GM12801 (cell line): ENCODE measurements around the gene PUSL1.

Experiments
- TF ChIP-seq, protein P1 (sequence below): IDR thresholded peaks from one replicate; pipeline ENCODE4 v1.5.1; 2011; ENCODE audit warnings: control low read depth; ENCODE audit not compliant: insufficient read length; ENCODE audit errors: extremely low read depth

The PUSL1 gene

DNA sequence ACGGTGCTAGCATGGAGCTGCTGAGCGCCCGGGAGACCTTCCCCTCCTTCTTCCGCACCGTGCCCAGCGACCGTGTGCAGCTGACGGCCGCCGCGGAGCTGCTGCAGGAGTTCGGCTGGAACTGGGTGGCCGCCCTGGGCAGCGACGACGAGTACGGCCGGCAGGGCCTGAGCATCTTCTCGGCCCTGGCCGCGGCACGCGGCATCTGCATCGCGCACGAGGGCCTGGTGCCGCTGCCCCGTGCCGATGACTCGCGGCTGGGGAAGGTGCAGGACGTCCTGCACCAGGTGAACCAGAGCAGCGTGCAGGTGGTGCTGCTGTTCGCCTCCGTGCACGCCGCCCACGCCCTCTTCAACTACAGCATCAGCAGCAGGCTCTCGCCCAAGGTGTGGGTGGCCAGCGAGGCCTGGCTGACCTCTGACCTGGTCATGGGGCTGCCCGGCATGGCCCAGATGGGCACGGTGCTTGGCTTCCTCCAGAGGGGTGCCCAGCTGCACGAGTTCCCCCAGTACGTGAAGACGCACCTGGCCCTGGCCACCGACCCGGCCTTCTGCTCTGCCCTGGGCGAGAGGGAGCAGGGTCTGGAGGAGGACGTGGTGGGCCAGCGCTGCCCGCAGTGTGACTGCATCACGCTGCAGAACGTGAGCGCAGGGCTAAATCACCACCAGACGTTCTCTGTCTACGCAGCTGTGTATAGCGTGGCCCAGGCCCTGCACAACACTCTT lies 23.8 kb downstream of the PUSL1 start:
- TF ChIP-seq, protein P1, sequence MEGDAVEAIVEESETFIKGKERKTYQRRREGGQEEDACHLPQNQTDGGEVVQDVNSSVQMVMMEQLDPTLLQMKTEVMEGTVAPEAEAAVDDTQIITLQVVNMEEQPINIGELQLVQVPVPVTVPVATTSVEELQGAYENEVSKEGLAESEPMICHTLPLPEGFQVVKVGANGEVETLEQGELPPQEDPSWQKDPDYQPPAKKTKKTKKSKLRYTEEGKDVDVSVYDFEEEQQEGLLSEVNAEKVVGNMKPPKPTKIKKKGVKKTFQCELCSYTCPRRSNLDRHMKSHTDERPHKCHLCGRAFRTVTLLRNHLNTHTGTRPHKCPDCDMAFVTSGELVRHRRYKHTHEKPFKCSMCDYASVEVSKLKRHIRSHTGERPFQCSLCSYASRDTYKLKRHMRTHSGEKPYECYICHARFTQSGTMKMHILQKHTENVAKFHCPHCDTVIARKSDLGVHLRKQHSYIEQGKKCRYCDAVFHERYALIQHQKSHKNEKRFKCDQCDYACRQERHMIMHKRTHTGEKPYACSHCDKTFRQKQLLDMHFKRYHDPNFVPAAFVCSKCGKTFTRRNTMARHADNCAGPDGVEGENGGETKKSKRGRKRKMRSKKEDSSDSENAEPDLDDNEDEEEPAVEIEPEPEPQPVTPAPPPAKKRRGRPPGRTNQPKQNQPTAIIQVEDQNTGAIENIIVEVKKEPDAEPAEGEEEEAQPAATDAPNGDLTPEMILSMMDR = no peak

DNA sequence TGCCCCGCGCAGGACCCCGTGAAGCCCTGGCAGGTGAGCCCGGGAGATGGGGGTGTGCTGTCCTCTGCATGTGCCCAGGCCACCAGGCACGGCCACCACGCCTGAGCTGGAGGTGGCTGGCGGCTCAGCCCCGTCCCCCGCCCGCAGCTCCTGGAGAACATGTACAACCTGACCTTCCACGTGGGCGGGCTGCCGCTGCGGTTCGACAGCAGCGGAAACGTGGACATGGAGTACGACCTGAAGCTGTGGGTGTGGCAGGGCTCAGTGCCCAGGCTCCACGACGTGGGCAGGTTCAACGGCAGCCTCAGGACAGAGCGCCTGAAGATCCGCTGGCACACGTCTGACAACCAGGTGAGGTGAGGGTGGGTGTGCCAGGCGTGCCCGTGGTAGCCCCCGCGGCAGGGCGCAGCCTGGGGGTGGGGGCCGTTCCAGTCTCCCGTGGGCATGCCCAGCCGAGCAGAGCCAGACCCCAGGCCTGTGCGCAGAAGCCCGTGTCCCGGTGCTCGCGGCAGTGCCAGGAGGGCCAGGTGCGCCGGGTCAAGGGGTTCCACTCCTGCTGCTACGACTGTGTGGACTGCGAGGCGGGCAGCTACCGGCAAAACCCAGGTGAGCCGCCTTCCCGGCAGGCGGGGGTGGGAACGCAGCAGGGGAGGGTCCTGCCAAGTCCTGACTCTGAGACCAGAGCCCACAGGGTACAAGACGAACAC lies 24.5 kb downstream of the PUSL1 start:
- TF ChIP-seq, protein P1 = no peak

DNA sequence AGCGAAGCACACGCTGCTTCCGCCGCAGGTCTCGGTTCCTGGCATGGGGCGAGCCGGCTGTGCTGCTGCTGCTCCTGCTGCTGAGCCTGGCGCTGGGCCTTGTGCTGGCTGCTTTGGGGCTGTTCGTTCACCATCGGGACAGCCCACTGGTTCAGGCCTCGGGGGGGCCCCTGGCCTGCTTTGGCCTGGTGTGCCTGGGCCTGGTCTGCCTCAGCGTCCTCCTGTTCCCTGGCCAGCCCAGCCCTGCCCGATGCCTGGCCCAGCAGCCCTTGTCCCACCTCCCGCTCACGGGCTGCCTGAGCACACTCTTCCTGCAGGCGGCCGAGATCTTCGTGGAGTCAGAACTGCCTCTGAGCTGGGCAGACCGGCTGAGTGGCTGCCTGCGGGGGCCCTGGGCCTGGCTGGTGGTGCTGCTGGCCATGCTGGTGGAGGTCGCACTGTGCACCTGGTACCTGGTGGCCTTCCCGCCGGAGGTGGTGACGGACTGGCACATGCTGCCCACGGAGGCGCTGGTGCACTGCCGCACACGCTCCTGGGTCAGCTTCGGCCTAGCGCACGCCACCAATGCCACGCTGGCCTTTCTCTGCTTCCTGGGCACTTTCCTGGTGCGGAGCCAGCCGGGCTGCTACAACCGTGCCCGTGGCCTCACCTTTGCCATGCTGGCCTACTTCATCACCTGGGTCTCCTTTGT lies 25.3 kb downstream of the PUSL1 start:
- TF ChIP-seq, protein P1 = no peak

DNA sequence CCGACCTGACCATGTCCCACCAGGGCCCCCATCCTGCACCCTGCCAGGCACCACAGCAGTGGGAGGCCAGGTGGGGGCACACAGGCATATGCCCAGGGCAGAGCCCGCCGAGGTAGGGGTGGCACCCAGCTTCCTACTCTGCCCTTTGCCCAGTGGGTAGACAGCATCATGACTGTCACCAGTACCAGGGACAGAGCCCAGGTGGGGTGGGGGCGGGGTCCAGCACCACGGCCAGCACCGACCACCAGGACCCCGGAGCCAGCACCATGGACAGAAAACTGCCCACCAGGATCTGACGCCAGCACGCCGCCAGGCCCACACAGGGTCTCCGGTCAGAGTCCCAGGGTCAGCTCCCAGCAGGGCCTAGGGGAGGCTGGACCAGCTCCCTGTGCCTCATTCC lies 26.4 kb downstream of the PUSL1 start:
- TF ChIP-seq, protein P1 = no peak

DNA sequence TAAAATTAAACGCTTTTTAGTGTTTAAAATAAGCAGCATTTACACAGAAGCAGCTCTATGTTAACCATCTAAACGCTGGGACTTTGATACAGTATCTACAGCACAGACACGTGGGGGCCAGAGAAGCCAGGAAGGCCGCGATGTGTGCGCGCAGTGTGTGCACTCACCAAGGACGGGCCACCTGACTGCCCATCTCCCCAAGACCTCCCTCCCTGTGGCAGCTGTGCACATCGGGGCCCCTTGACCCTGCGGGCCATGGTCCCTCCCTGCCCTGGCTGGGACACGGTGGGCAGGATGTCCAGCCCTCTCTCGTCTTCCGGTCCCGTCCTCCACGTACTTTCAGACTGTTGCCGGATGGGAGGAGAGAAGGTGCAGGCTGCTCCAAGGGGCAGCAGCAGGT lies 26.9 kb downstream of the PUSL1 start:
- TF ChIP-seq, protein P1 = no peak

DNA sequence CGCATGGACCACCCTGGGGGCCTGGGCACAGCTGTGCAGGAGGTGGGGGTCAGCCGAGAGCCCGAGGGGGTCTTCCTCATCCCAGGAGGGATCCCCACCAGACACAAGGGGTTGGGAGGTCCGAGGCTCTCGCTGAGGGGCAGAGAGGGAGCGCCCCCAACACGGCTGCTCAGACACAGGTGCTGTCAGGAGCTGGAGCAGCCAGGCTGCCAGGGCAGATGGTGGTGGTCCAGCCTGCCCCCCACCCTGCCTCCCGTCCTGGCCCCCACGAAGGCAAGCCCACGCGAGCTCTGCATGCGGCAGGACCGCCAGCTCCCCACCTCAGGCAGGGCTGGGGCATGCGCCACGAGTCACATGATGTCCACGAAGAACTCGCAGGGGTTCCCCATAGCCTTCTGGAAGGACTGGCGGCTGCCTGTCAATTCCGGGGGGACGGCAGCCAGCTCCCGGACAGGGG lies 27.4 kb downstream of the PUSL1 start:
- TF ChIP-seq, protein P1 = no peak

DNA sequence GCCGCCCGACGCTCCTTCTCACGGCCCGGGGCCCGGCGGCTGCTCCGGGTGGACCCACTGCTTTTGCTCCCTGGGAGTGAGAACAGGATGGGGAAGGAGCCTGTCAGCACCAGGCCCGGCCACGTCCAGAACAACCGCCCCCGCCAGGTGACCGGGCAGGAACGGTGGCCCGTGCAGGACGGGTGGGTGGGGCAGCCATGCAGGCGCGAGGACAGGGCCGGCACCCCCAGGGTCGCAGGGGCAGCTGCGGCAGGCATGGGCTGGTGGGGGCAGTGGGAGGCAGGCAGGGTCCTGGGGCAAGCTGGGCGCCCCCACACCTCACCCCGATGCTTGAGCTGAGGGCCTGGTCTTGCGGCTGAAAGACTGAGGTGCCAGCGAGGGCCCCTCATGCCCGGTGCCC lies 28.0 kb downstream of the PUSL1 start:
- TF ChIP-seq, protein P1 = no peak
